GM18508 (cell line): ENCODE results near the gene LGALS1.

ENCODE experiments used
- ATAC-seq: cut with Tn5 transposase; IDR thresholded peaks from one replicate; pipeline ENCODE4 v1.9.1; 2021; ENCODE audit warnings: moderate number of reproducible peaks; ENCODE audit not compliant: insufficient read depth, unreplicated experiment

Gene LGALS1

GRCh38 chr22:37659897-37660708 is 15.3 kb upstream of the LGALS1 start:
- no peak for ATAC-seq

GRCh38 chr22:37660709-37661045 is 14.8 kb upstream of the LGALS1 start:
- no peak for ATAC-seq

- no peak for ATAC-seq
Measured at GRCh38 chr22:37661160-37661924, 14.1 kb upstream of the LGALS1 start.

- no peak for ATAC-seq
Measured at GRCh38 chr22:37662039-37662438, 13.4 kb upstream of the LGALS1 start.

- ATAC-seq, result no peak
Measured at GRCh38 chr22:37663521-37664140, 11.8 kb upstream of the LGALS1 start.

GRCh38 chr22:37664249-37665101 is 11.0 kb upstream of the LGALS1 start:
- ATAC-seq, result no peak

GRCh38 chr22:37665487-37665886 is 9.9 kb upstream of the LGALS1 start:
- no peak for ATAC-seq

GRCh38 chr22:37669586-37669985 is 5.8 kb upstream of the LGALS1 start:
- no peak for ATAC-seq

GRCh38 chr22:37672206-37672919 is 3.1 kb upstream of the LGALS1 start:
- ATAC-seq, result no peak

GRCh38 chr22:37672920-37673455 is 2.4 kb upstream of the LGALS1 start:
- no peak for ATAC-seq

GRCh38 chr22:37674248-37674647 is 1.2 kb upstream of the LGALS1 start:
- ATAC-seq, result no peak

GRCh38 chr22:37675930-37676735 is 697 bp downstream of the LGALS1 start:
- no peak for ATAC-seq

GRCh38 chr22:37676736-37677492 is 1.5 kb downstream of the LGALS1 start:
- ATAC-seq, result no peak

- ATAC-seq, result no peak
Measured at GRCh38 chr22:37677493-37677974, 2.1 kb downstream of the LGALS1 start.

- no peak for ATAC-seq
Measured at GRCh38 chr22:37678372-37678771, 2.9 kb downstream of the LGALS1 start.

- no peak for ATAC-seq
Measured at GRCh38 chr22:37679670-37680069, 4.2 kb downstream of the LGALS1 start.

- no peak for ATAC-seq
Measured at GRCh38 chr22:37680191-37680851, 4.9 kb downstream of the LGALS1 start.
